ENCODE data around the gene HEPN1.

DNA sequence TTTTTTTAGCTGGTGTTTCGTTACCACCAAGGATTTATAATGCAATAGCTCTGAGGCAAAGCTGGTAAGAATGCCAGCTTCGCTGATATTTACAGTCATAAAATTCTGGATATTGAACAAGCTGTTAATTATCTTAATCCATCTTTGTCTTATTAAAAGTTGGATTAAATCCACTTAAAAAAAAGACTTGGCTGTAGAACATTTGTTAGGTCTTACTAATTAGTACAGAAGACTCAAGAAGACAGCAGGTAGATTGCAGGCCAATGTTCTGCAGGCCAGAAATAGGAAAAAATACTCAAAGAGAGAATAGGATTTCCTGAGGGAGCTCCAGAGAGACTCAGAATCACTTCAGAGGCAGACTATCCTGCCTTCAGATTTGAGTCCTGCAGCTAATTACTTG lies 28.9 kb upstream of the HEPN1 start:
- TF ChIP-seq, protein P1, sequence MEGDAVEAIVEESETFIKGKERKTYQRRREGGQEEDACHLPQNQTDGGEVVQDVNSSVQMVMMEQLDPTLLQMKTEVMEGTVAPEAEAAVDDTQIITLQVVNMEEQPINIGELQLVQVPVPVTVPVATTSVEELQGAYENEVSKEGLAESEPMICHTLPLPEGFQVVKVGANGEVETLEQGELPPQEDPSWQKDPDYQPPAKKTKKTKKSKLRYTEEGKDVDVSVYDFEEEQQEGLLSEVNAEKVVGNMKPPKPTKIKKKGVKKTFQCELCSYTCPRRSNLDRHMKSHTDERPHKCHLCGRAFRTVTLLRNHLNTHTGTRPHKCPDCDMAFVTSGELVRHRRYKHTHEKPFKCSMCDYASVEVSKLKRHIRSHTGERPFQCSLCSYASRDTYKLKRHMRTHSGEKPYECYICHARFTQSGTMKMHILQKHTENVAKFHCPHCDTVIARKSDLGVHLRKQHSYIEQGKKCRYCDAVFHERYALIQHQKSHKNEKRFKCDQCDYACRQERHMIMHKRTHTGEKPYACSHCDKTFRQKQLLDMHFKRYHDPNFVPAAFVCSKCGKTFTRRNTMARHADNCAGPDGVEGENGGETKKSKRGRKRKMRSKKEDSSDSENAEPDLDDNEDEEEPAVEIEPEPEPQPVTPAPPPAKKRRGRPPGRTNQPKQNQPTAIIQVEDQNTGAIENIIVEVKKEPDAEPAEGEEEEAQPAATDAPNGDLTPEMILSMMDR (conservative IDR thresholded peaks at IDR 0.05) = no peak
- no peak for TF ChIP-seq ZFX (IDR thresholded peaks at IDR 0.05)
